ENCODE results near the gene CDK19. TPM values are rescaled to one million over a fixed set of nuclear protein-coding genes. Genes with fewer than 3 reads are reported as not detected.
"Not testable (repeated sequence)": the region's sequence is repeated elsewhere in the genome, so short reads cannot be mapped to it uniquely, and the experiment has no call there.

CDK19 gene
- polyA plus RNA-seq, 1 donor (not counting 4 experiments of a cell fraction or from before 2014, with no cell fraction given), result 6.4 TPM

- no peak for FAIRE-seq
- Histone ChIP-seq H3K4me2 (ENCODE audit: control insufficient read depth, extremely low read depth, insufficient read depth, low read depth, low read length) (no peak overlapping the region), H3K9ac (ENCODE audit: control insufficient read depth, extremely low read depth, insufficient read depth, low read length) (no peak overlapping the region), H3K27ac (ENCODE audit: control insufficient read depth, insufficient read depth, low read length) (no peak overlapping the region), H3K9me3 (ENCODE audit: control insufficient read depth, low read depth, low read length) (no peaks in the 10 kb centered on the region), H4K20me1 (ENCODE audit: control insufficient read depth, extremely low read depth, insufficient read depth, low read length) (no peaks in the 10 kb centered on the region), H3K4me1 (ENCODE audit: control insufficient read depth, extremely low read depth, insufficient read depth, low read length) (no peaks in the 10 kb centered on the region), H2AFZ (ENCODE audit: control insufficient read depth, low read length) (no peak overlapping the region), H3K36me3 (ENCODE audit: control insufficient read depth in 2 of 2, extremely low read depth in 1 of 2, insufficient read depth in 2 of 2, low read length in 2 of 2) (no peaks in the 10 kb centered on the region), H3K4me3 (ENCODE audit: control insufficient read depth in 2 of 3, extremely low read depth in 1 of 3, insufficient read depth in 2 of 3, low read depth in 1 of 3, low read length in 3 of 3) (no peak overlapping the region), H3K27me3 (ENCODE audit: control insufficient read depth, extremely low read depth, insufficient read depth, low read length) (no peaks in the 10 kb centered on the region), H3K79me2 (ENCODE audit: control insufficient read depth, insufficient read depth, low read length) (no peaks in the 10 kb centered on the region), H3K9me1 (ENCODE audit: control insufficient read depth, extremely low read depth, insufficient read depth, low read length) (no peaks in the 10 kb centered on the region)
- dilution Hi-C loops (cut with MboI; ENCODE audit: extremely low pct_ligation_motif_present, low sequenced_read_pairs), result no loop called here
- DNase-seq (ENCODE audit: low read depth, low spot score), result no peak
- no peak for TF ChIP-seq CTCF (optimal IDR thresholded peaks at IDR 0.05 in 1 of 3, IDR thresholded peaks at IDR 0.05 in 1 of 3, conservative IDR thresholded peaks at IDR 0.05 in 1 of 3; ENCODE audit: extremely low read depth in 1 of 3, insufficient read depth in 2 of 3, low read length in 3 of 3)
- TF ChIP-seq EZH2 (IDR thresholded peaks at IDR 0.05; ENCODE audit: low read length), result no peak
Observed at GRCh38 chr6:110746680-110747079, 68.6 kb downstream of the CDK19 start.

- no peak overlapping the region for H2AFZ ChIP-seq (ENCODE audit: control insufficient read depth, low read length)
- no peaks in the 10 kb centered on the region for H3K9me3 ChIP-seq (ENCODE audit: control insufficient read depth, low read depth, low read length)
- H3K4me2 ChIP-seq (ENCODE audit: control insufficient read depth, extremely low read depth, insufficient read depth, low read depth, low read length), result no peak overlapping the region
- H4K20me1 ChIP-seq (ENCODE audit: control insufficient read depth, extremely low read depth, insufficient read depth, low read length), result no peaks in the 10 kb centered on the region
- H3K4me1 ChIP-seq (ENCODE audit: control insufficient read depth, extremely low read depth, insufficient read depth, low read length), result no peaks in the 10 kb centered on the region
- TF ChIP-seq EZH2 (IDR thresholded peaks at IDR 0.05; ENCODE audit: low read length) (no peak), CTCF (optimal IDR thresholded peaks at IDR 0.05 in 1 of 3, IDR thresholded peaks at IDR 0.05 in 1 of 3, conservative IDR thresholded peaks at IDR 0.05 in 1 of 3; ENCODE audit: extremely low read depth in 1 of 3, insufficient read depth in 2 of 3, low read length in 3 of 3) (no peak)
- no peak overlapping the region for H3K27ac ChIP-seq (ENCODE audit: control insufficient read depth, insufficient read depth, low read length)
- FAIRE-seq (no peak), DNase-seq (ENCODE audit: low read depth, low spot score) (no peak)
- no peaks in the 10 kb centered on the region for H3K27me3 ChIP-seq (ENCODE audit: control insufficient read depth, extremely low read depth, insufficient read depth, low read length)
- H3K9ac ChIP-seq (ENCODE audit: control insufficient read depth, extremely low read depth, insufficient read depth, low read length), result no peak overlapping the region
- no peaks in the 10 kb centered on the region for H3K36me3 ChIP-seq (ENCODE audit: control insufficient read depth in 2 of 2, extremely low read depth in 1 of 2, insufficient read depth in 2 of 2, low read length in 2 of 2)
- no peaks in the 10 kb centered on the region for H3K79me2 ChIP-seq (ENCODE audit: control insufficient read depth, insufficient read depth, low read length)
- H3K9me1 ChIP-seq (ENCODE audit: control insufficient read depth, extremely low read depth, insufficient read depth, low read length), result no peaks in the 10 kb centered on the region
- H3K4me3 ChIP-seq (ENCODE audit: control insufficient read depth in 2 of 3, extremely low read depth in 1 of 3, insufficient read depth in 2 of 3, low read depth in 1 of 3, low read length in 3 of 3), result no peak overlapping the region
- dilution Hi-C loops (cut with MboI; ENCODE audit: extremely low pct_ligation_motif_present, low sequenced_read_pairs), result no loop called here
Observed at GRCh38 chr6:110744991-110745390, 70.3 kb downstream of the CDK19 start.

- H3K9ac ChIP-seq (ENCODE audit: control insufficient read depth, extremely low read depth, insufficient read depth, low read length); dilution Hi-C loops (cut with MboI; ENCODE audit: extremely low pct_ligation_motif_present, low sequenced_read_pairs); DNase-seq (ENCODE audit: low read depth, low spot score); H3K36me3 ChIP-seq (ENCODE audit: control insufficient read depth in 2 of 2, extremely low read depth in 1 of 2, insufficient read depth in 2 of 2, low read length in 2 of 2); H2AFZ ChIP-seq (ENCODE audit: control insufficient read depth, low read length); H3K4me1 ChIP-seq (ENCODE audit: control insufficient read depth, extremely low read depth, insufficient read depth, low read length); H3K79me2 ChIP-seq (ENCODE audit: control insufficient read depth, insufficient read depth, low read length); H4K20me1 ChIP-seq (ENCODE audit: control insufficient read depth, extremely low read depth, insufficient read depth, low read length); FAIRE-seq; H3K9me3 ChIP-seq (ENCODE audit: control insufficient read depth, low read depth, low read length); H3K9me1 ChIP-seq (ENCODE audit: control insufficient read depth, extremely low read depth, insufficient read depth, low read length); H3K27ac ChIP-seq (ENCODE audit: control insufficient read depth, insufficient read depth, low read length); H3K4me2 ChIP-seq (ENCODE audit: control insufficient read depth, extremely low read depth, insufficient read depth, low read depth, low read length); H3K27me3 ChIP-seq (ENCODE audit: control insufficient read depth, extremely low read depth, insufficient read depth, low read length); H3K4me3 ChIP-seq (ENCODE audit: control insufficient read depth in 2 of 3, extremely low read depth in 1 of 3, insufficient read depth in 2 of 3, low read depth in 1 of 3, low read length in 3 of 3): not testable (repeated sequence)
Observed at GRCh38 chr6:110742552-110742951, 72.7 kb downstream of the CDK19 start.
